HEK293 (cell line): Measurements from ENCODE around the gene SYCP2.

Experiments used
- BCL11A ChIP-seq: fragments of 450-650 bp; formaldehyde crosslinking; IDR thresholded peaks from 2 replicates; pipeline ENCODE4 v1.5.1; 2016; ENCODE audit warnings: low read depth, missing biosample characterization, missing genetic modification characterization
- HOXC10 ChIP-seq: sonication (generic); formaldehyde crosslinking; IDR thresholded peaks from 2 replicates; pipeline ENCODE4 v1.8.1; 2023; ENCODE audit warnings: mild to moderate bottlenecking, missing genetic modification reagents
- KLF10 ChIP-seq: fragments of 450-650 bp; IDR thresholded peaks from 2 replicates; pipeline ENCODE4 v1.5.1; 2018; ENCODE audit warnings: missing biosample characterization, mild to moderate bottlenecking, missing genetic modification characterization
- KLF8 ChIP-seq: fragments of 450-650 bp; formaldehyde crosslinking; IDR thresholded peaks from 2 replicates; pipeline ENCODE4 v1.5.1; 2016; ENCODE audit warnings: missing biosample characterization, missing genetic modification characterization
- REPIN1 ChIP-seq: fragments of 450-650 bp; formaldehyde crosslinking; IDR thresholded peaks from 2 replicates; pipeline ENCODE4 v1.5.1; 2017; ENCODE audit warnings: missing biosample characterization, missing genetic modification characterization, low read depth
- SETDB1 ChIP-seq: IDR thresholded peaks from one replicate; pipeline ENCODE4 v1.6.1; 2017; ENCODE audit warnings: mild to moderate bottlenecking, low read length, moderate library complexity, mixed read lengths; ENCODE audit not compliant: insufficient read length
- SP2 ChIP-seq: fragments of 450-650 bp; formaldehyde crosslinking; IDR thresholded peaks from 2 replicates; pipeline ENCODE4 v1.5.1; 2016; ENCODE audit warnings: missing biosample characterization, missing genetic modification characterization
- SP7 ChIP-seq: fragments of 450-650 bp; formaldehyde crosslinking; IDR thresholded peaks from 2 replicates; pipeline ENCODE4 v1.5.1; 2016; ENCODE audit warnings: missing biosample characterization, missing genetic modification characterization
- ZBTB8A ChIP-seq: fragments of 450-650 bp; formaldehyde crosslinking; IDR thresholded peaks from 2 replicates; pipeline ENCODE4 v1.5.1; 2016; ENCODE audit warnings: missing biosample characterization, missing genetic modification characterization
- ZEB2 ChIP-seq: fragments of 450-650 bp; formaldehyde crosslinking; IDR thresholded peaks from 2 replicates; pipeline ENCODE4 v1.5.1; 2016; ENCODE audit warnings: missing biosample characterization, missing genetic modification characterization
- ZFP69B ChIP-seq: fragments of 450-650 bp; formaldehyde crosslinking; IDR thresholded peaks from 2 replicates; pipeline ENCODE4 v1.5.1; 2016; ENCODE audit warnings: missing biosample characterization, missing genetic modification characterization
- ZNF10 ChIP-seq: fragments of 450-650 bp; formaldehyde crosslinking; IDR thresholded peaks from 2 replicates; pipeline ENCODE4 v1.5.1; 2017; ENCODE audit warnings: missing biosample characterization, missing genetic modification characterization
- ZNF146 ChIP-seq: fragments of 450-650 bp; formaldehyde crosslinking; IDR thresholded peaks from 2 replicates; pipeline ENCODE4 v1.5.1; 2016; ENCODE audit warnings: missing biosample characterization, missing genetic modification characterization
- ZNF292 ChIP-seq: fragments of 450-650 bp; formaldehyde crosslinking; IDR thresholded peaks from 2 replicates; pipeline ENCODE4 v1.5.1; 2016; ENCODE audit warnings: low read depth, missing biosample characterization, missing genetic modification characterization, borderline replicate concordance
- ZNF311 ChIP-seq: fragments of 450-650 bp; formaldehyde crosslinking; IDR thresholded peaks from 2 replicates; pipeline ENCODE4 v1.5.1; 2017; ENCODE audit warnings: missing biosample characterization, missing genetic modification characterization, borderline replicate concordance
- ZNF341 ChIP-seq: fragments of 450-650 bp; formaldehyde crosslinking; IDR thresholded peaks from 2 replicates; pipeline ENCODE4; 2016; ENCODE audit warnings: low read depth, missing biosample characterization, missing genetic modification characterization
- ZNF404 ChIP-seq: fragments of 450-650 bp; formaldehyde crosslinking; IDR thresholded peaks from 2 replicates; pipeline ENCODE4 v1.5.1; 2017; ENCODE audit warnings: missing biosample characterization, missing genetic modification characterization
- ZNF48 ChIP-seq: fragments of 450-650 bp; formaldehyde crosslinking; IDR thresholded peaks from 2 replicates; pipeline ENCODE4 v1.5.1; 2016; ENCODE audit warnings: missing biosample characterization, missing genetic modification characterization
- ZNF555 ChIP-seq: fragments of 450-650 bp; formaldehyde crosslinking; conservative IDR thresholded peaks from 2 replicates; pipeline ENCODE4 v1.5.1; 2017; ENCODE audit warnings: missing biosample characterization, mild to moderate bottlenecking, missing genetic modification characterization, inconsistent platforms
- ZNF600 ChIP-seq: fragments of 450-650 bp; formaldehyde crosslinking; IDR thresholded peaks from 2 replicates; pipeline ENCODE4 v1.5.1; 2016; ENCODE audit warnings: missing biosample characterization, missing genetic modification characterization
- ZNF621 ChIP-seq: fragments of 450-650 bp; formaldehyde crosslinking; IDR thresholded peaks from 2 replicates; pipeline ENCODE4 v1.5.1; 2017; ENCODE audit warnings: missing biosample characterization, missing genetic modification characterization
- ZNF654 ChIP-seq: fragments of 450-650 bp; formaldehyde crosslinking; IDR thresholded peaks from 2 replicates; pipeline ENCODE4 v1.5.1; 2016; ENCODE audit warnings: low read depth, missing biosample characterization, missing genetic modification characterization
- ZNF660 ChIP-seq: fragments of 450-650 bp; IDR thresholded peaks from 2 replicates; pipeline ENCODE4 v1.5.1; 2018; ENCODE audit warnings: missing biosample characterization, mild to moderate bottlenecking, missing genetic modification characterization
- ZNF791 ChIP-seq: fragments of 450-650 bp; formaldehyde crosslinking; IDR thresholded peaks from 2 replicates; pipeline ENCODE4 v1.5.1; 2016; ENCODE audit warnings: missing biosample characterization, missing genetic modification characterization
- ZSCAN30 ChIP-seq: fragments of 450-650 bp; IDR thresholded peaks from 2 replicates; pipeline ENCODE4 v1.5.1; 2018; ENCODE audit warnings: missing biosample characterization, mild to moderate bottlenecking, missing genetic modification characterization, moderate library complexity
- TF ChIP-seq, protein P1 (sequence below): fragments of 450-650 bp; formaldehyde crosslinking; IDR thresholded peaks from 2 replicates; pipeline ENCODE4 v1.5.1; 2016; ENCODE audit warnings: missing biosample characterization, missing genetic modification characterization
- TF ChIP-seq, protein P2 (sequence below): fragments of 450-650 bp; formaldehyde crosslinking; IDR thresholded peaks from 2 replicates; pipeline ENCODE4 v1.5.1; 2016; ENCODE audit warnings: missing biosample characterization, missing genetic modification characterization
- TF ChIP-seq, protein P3 (sequence below): fragments of 450-650 bp; formaldehyde crosslinking; optimal IDR thresholded peaks from 2 replicates; pipeline ENCODE3; 2016; ENCODE audit warnings: missing biosample characterization, mild to moderate bottlenecking, missing genetic modification characterization
- TF ChIP-seq, protein P4 (sequence below): fragments of 450-650 bp; IDR thresholded peaks from 2 replicates; pipeline ENCODE4 v1.5.1; 2018; ENCODE audit warnings: missing biosample characterization, missing genetic modification characterization
- TF ChIP-seq, protein P5 (sequence below): IDR thresholded peaks from 2 replicates; pipeline ENCODE4 v1.6.1; 2011; ENCODE audit warnings: mild to moderate bottlenecking, low read depth, low read length, borderline replicate concordance
- TF ChIP-seq, protein P6 (sequence below): fragments of 450-650 bp; formaldehyde crosslinking; IDR thresholded peaks from 2 replicates; pipeline ENCODE4 v1.5.1; 2016; ENCODE audit warnings: missing biosample characterization, missing genetic modification characterization

Gene SYCP2

DNA sequence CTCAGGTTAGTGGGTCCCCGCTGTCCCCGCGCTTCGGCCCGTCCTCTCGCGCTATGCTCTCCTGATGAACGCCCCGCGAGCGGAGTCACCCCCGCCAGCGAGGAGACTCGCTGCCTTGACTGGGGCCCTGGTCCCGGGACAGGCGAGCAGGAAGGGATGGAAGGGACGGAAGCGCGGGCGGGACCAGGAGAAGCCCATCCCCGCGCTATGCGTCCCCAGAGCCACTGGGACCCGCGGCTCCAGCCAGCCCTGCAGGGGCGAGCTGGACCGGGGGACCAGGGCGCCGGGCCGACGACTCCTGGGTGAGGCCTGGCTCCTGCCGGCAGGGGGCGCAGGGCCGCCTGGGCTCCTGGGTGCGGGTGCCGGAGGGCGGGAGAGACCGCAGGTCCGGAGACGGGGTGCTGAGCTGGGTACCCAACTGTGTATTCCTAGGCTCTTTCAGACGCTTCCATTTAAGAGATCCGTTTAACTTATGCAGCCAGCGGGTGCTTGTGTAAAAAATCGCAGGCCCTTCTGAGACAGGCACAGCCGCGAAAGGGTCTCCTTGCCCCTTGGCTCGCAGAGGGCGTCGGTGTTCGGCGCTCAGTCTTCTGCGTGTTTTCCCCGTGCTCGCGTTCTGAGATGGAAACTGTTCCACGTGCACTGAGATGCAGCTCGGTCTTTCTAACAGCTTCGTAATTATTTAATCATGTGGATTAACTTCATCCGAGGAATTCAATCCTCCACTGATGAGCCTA, 580 bp upstream of the SYCP2 start (continued):
- TF ChIP-seq, protein P1, sequence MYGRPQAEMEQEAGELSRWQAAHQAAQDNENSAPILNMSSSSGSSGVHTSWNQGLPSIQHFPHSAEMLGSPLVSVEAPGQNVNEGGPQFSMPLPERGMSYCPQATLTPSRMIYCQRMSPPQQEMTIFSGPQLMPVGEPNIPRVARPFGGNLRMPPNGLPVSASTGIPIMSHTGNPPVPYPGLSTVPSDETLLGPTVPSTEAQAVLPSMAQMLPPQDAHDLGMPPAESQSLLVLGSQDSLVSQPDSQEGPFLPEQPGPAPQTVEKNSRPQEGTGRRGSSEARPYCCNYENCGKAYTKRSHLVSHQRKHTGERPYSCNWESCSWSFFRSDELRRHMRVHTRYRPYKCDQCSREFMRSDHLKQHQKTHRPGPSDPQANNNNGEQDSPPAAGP (tag by site-specific recombination), result no peak
- no peak for TF ChIP-seq ZNF292 (tag by site-specific recombination)
- no peak for TF ChIP-seq REPIN1 (tag by site-specific recombination)
- TF ChIP-seq, protein P2, sequence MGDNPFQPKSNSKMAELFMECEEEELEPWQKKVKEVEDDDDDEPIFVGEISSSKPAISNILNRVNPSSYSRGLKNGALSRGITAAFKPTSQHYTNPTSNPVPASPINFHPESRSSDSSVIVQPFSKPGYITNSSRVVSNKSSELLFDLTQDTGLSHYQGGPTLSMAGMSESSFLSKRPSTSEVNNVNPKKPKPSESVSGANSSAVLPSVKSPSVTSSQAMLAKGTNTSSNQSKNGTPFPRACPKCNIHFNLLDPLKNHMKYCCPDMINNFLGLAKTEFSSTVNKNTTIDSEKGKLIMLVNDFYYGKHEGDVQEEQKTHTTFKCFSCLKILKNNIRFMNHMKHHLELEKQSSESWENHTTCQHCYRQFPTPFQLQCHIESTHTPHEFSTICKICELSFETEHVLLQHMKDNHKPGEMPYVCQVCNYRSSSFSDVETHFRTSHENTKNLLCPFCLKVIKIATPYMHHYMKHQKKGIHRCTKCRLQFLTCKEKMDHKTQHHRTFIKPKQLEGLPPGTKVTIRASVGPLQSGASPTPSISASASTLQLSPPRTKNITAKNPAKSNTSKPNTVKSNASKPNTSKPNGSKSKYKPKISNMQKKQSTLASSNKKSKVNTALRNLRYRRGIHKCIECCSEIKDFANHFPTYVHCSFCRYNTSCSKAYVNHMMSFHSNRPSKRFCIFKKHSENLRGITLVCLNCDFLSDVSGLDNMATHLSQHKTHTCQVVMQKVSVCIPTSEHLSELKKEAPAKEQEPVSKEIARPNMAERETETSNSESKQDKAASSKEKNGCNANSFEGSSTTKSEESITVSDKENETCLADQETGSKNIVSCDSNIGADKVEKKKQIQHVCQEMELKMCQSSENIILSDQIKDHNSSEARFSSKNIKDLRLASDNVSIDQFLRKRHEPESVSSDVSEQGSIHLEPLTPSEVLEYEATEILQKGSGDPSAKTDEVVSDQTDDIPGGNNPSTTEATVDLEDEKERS (tag by site-specific recombination), result no peak
- no peak for TF ChIP-seq ZNF621
- peak; percentile 30; the same call in 1 of the 2 replicates for TF ChIP-seq KLF8 (tag by site-specific recombination)
- TF ChIP-seq, protein P3, sequence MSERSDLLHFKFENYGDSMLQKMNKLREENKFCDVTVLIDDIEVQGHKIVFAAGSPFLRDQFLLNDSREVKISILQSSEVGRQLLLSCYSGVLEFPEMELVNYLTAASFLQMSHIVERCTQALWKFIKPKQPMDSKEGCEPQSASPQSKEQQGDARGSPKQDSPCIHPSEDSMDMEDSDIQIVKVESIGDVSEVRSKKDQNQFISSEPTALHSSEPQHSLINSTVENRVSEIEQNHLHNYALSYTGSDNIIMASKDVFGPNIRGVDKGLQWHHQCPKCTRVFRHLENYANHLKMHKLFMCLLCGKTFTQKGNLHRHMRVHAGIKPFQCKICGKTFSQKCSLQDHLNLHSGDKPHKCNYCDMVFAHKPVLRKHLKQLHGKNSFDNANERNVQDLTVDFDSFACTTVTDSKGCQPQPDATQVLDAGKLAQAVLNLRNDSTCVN (tag by site-specific recombination), result peak; percentile 78
- TF ChIP-seq, protein P4, sequence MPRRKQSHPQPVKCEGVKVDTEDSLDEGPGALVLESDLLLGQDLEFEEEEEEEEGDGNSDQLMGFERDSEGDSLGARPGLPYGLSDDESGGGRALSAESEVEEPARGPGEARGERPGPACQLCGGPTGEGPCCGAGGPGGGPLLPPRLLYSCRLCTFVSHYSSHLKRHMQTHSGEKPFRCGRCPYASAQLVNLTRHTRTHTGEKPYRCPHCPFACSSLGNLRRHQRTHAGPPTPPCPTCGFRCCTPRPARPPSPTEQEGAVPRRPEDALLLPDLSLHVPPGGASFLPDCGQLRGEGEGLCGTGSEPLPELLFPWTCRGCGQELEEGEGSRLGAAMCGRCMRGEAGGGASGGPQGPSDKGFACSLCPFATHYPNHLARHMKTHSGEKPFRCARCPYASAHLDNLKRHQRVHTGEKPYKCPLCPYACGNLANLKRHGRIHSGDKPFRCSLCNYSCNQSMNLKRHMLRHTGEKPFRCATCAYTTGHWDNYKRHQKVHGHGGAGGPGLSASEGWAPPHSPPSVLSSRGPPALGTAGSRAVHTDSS (tag by site-specific recombination), result no peak
- peak; percentile 52 for TF ChIP-seq SP7 (tag by site-specific recombination)
- TF ChIP-seq, protein P5, sequence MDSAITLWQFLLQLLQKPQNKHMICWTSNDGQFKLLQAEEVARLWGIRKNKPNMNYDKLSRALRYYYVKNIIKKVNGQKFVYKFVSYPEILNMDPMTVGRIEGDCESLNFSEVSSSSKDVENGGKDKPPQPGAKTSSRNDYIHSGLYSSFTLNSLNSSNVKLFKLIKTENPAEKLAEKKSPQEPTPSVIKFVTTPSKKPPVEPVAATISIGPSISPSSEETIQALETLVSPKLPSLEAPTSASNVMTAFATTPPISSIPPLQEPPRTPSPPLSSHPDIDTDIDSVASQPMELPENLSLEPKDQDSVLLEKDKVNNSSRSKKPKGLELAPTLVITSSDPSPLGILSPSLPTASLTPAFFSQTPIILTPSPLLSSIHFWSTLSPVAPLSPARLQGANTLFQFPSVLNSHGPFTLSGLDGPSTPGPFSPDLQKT, result no peak
- TF ChIP-seq ZNF311, result no peak
- TF ChIP-seq ZSCAN30 (tag by site-specific recombination), result peak; percentile 67; the same call in 1 of the 2 replicates
- peak; percentile 30; the same call in 1 of the 2 replicates for TF ChIP-seq ZNF600 (tag by site-specific recombination)
- TF ChIP-seq KLF10 (tag by site-specific recombination), result no peak
- no peak for TF ChIP-seq SETDB1
- no peak for TF ChIP-seq ZNF654 (tag by site-specific recombination)
- peak; percentile 44 for TF ChIP-seq SP2 (tag by site-specific recombination)
- TF ChIP-seq ZNF555, result no peak
- TF ChIP-seq ZEB2 (tag by site-specific recombination), result peak; percentile 53
- 0 out of 2 replicates have a peak, but pooled peaks have one; percentile 46 for TF ChIP-seq ZNF660 (tag by site-specific recombination)
- no peak for TF ChIP-seq ZNF791 (tag by site-specific recombination)
- TF ChIP-seq ZFP69B, result peak; percentile 16; the same call in 1 of the 2 replicates
- 0 out of 2 replicates have a peak, but pooled peaks have one; percentile 12 for TF ChIP-seq ZNF10 (tag by site-specific recombination)
- TF ChIP-seq ZBTB8A (tag by site-specific recombination), result peak; percentile 85
- no peak for TF ChIP-seq HOXC10 (CRISPR knock-in tag)
- TF ChIP-seq ZNF146 (tag by site-specific recombination), result no peak
- TF ChIP-seq, protein P6, sequence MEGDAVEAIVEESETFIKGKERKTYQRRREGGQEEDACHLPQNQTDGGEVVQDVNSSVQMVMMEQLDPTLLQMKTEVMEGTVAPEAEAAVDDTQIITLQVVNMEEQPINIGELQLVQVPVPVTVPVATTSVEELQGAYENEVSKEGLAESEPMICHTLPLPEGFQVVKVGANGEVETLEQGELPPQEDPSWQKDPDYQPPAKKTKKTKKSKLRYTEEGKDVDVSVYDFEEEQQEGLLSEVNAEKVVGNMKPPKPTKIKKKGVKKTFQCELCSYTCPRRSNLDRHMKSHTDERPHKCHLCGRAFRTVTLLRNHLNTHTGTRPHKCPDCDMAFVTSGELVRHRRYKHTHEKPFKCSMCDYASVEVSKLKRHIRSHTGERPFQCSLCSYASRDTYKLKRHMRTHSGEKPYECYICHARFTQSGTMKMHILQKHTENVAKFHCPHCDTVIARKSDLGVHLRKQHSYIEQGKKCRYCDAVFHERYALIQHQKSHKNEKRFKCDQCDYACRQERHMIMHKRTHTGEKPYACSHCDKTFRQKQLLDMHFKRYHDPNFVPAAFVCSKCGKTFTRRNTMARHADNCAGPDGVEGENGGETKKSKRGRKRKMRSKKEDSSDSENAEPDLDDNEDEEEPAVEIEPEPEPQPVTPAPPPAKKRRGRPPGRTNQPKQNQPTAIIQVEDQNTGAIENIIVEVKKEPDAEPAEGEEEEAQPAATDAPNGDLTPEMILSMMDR (tag by site-specific recombination), result peak; percentile 90
- 0 out of 2 replicates have a peak, but pooled peaks have one; percentile 12 for TF ChIP-seq ZNF341 (tag by site-specific recombination)
- no peak for TF ChIP-seq ZNF404 (tag by site-specific recombination)
- no peak for TF ChIP-seq BCL11A (tag by site-specific recombination)
- no peak for TF ChIP-seq ZNF48 (tag by site-specific recombination)
